HG03378 (cell line): ENCODE data around the gene CLSTN3.
"Not testable (repeated sequence)": the region's sequence is repeated elsewhere in the genome, so short reads cannot be mapped to it uniquely, and the experiment has no call there.

Source experiments
- ATAC-seq: cut with Tn5 transposase; IDR thresholded peaks from one replicate; pipeline ENCODE4 v1.9.1; 2021; ENCODE audit warnings: mild to moderate bottlenecking, moderate library complexity; ENCODE audit not compliant: unreplicated experiment

CLSTN3 gene

GRCh38 chr12:7186058-7186457, 55.9 kb downstream of the CLSTN3 start:
- ATAC-seq, result not testable (repeated sequence)

GRCh38 chr12:7188562-7189397, 58.6 kb downstream of the CLSTN3 start:
- ATAC-seq, result peak; percentile 31

- ATAC-seq, result peak; percentile 84
Observed at GRCh38 chr12:7189398-7190267, 59.5 kb downstream of the CLSTN3 start, which contains the start of gene PEX5. Gene PEX5 (plus strand): TSS chr12:7189686. CDS start chr12:7190378, 692 bp downstream.

- ATAC-seq, result no peak
Observed at GRCh38 chr12:7190268-7191055, 60.3 kb downstream of the CLSTN3 start.

GRCh38 chr12:7193674-7194073, 63.5 kb downstream of the CLSTN3 start:
- ATAC-seq, result no peak

GRCh38 chr12:7197841-7198240, 67.7 kb downstream of the CLSTN3 start:
- no peak for ATAC-seq

- ATAC-seq, result no peak
Observed at GRCh38 chr12:7203109-7203508, 72.9 kb downstream of the CLSTN3 start.

GRCh38 chr12:7205091-7205490, 74.9 kb downstream of the CLSTN3 start:
- no peak for ATAC-seq

- no peak for ATAC-seq
Observed at GRCh38 chr12:7206691-7207090, 76.5 kb downstream of the CLSTN3 start.

- no peak for ATAC-seq
Observed at GRCh38 chr12:7207866-7208625, 77.9 kb downstream of the CLSTN3 start.
